Naive thymus-derived CD4-positive, alpha-beta T cell (primary cell): ENCODE measurements around the gene PTPMT1. TPM values are rescaled to one million over a fixed set of nuclear protein-coding genes. Genes with fewer than 3 reads are reported as not detected.
"Not testable (repeated sequence)": the region's sequence is repeated elsewhere in the genome, so short reads cannot be mapped to it uniquely, and the experiment has no call there.

Source experiments
- ATAC-seq: fragments of 150-1000 bp; cut with Tn5 transposase; 2 replicates; pipeline ENCODE4 v1.10.0; 2021; ENCODE audit warnings: mild to moderate bottlenecking, moderate library complexity
- CTCF ChIA-PET: fragments of 350-600 bp; sonication (Branson Sonifier 250); formaldehyde crosslinking; loops from one replicate; lab custom pipeline; 2021; ENCODE audit warnings: antibody characterized with exemption; lab: Charles Lee
- POLR2A ChIA-PET: fragments of 350-600 bp; sonication (Branson Sonifier 250); formaldehyde crosslinking; loops from one replicate; lab custom pipeline; 2021; ENCODE audit warnings: antibody characterized with exemption, inconsistent platforms; lab: Charles Lee
- DNase-seq, 9 donors: peaks; one replicate each; pipeline versions ENCODE4 v3.0.0 to v3.0.0-alpha.2; 2020 to 2022; ENCODE audit warnings: mixed read lengths in 1 of 9
- H3K27ac ChIP-seq: one replicate; pipeline ENCODE4 v1.7.0; 2013; ENCODE audit warnings: mild to moderate bottlenecking, low read depth, low read length, moderate library complexity
- H3K27me3 ChIP-seq, 2 donors: one replicate each; pipeline ENCODE4 v1.7.0; 2013; ENCODE audit warnings: low read length in 2 of 2, mild to moderate bottlenecking in 2 of 2, moderate library complexity in 2 of 2; ENCODE audit not compliant: control insufficient read depth in 2 of 2, insufficient read depth in 2 of 2
- H3K36me3 ChIP-seq, 3 experiments: 1 replicate in 2 of 3; 2 replicates in 1 of 3; pipeline ENCODE4 v1.7.0; 2013; ENCODE audit warnings: low read length in 3 of 3, mild to moderate bottlenecking in 3 of 3, moderate library complexity in 1 of 3; ENCODE audit not compliant: insufficient read depth in 3 of 3, control insufficient read depth in 2 of 3
- H3K4me1 ChIP-seq, 2 donors: one replicate each; pipeline ENCODE4 v1.7.0; 2013; ENCODE audit warnings: low read length in 2 of 2, mild to moderate bottlenecking in 2 of 2, moderate library complexity in 1 of 2; ENCODE audit not compliant: control insufficient read depth in 2 of 2, insufficient read depth in 2 of 2
- H3K4me3 ChIP-seq: 2 replicates; pipeline ENCODE4 v1.7.0; 2013; ENCODE audit warnings: mild to moderate bottlenecking, low read length
- H3K9me3 ChIP-seq, 3 experiments: 1 replicate in 2 of 3; 2 replicates in 1 of 3; pipeline ENCODE4 v1.7.0; 2013; ENCODE audit warnings: low read length in 3 of 3; ENCODE audit not compliant: control insufficient read depth in 2 of 3
- H3K27ac Mint-ChIP-seq, 9 donors: one replicate each; pipeline ENCODE4 v1.8.0; 2020 to 2022; ENCODE audit warnings: mixed read lengths in 9 of 9, mild to moderate bottlenecking in 8 of 9, moderate library complexity in 5 of 9, inconsistent platforms in 2 of 9
- H3K27me3 Mint-ChIP-seq, 5 donors: one replicate each; pipeline ENCODE4 v1.8.0; 2021 to 2022; ENCODE audit warnings: mixed read lengths in 5 of 5, mild to moderate bottlenecking in 1 of 5
- H3K36me3 Mint-ChIP-seq, 5 donors: one replicate each; pipeline ENCODE4 v1.8.0; 2020 to 2022; ENCODE audit warnings: mixed read lengths in 5 of 5, mild to moderate bottlenecking in 3 of 5, inconsistent platforms in 1 of 5
- H3K4me1 Mint-ChIP-seq, 7 donors: one replicate each; pipeline ENCODE4 v1.8.0; 2020 to 2022; ENCODE audit warnings: mixed read lengths in 7 of 7, mild to moderate bottlenecking in 3 of 7, inconsistent platforms in 1 of 7
- H3K4me3 Mint-ChIP-seq, 10 donors: one replicate each; pipeline ENCODE4 v1.8.0; 2020 to 2022; ENCODE audit warnings: mild to moderate bottlenecking in 10 of 10, mixed read lengths in 10 of 10, moderate library complexity in 6 of 10, inconsistent platforms in 2 of 10
- H3K9me3 Mint-ChIP-seq, 11 donors: one replicate each; pipeline ENCODE4 v1.8.0; 2020 to 2022; ENCODE audit warnings: mixed read lengths in 11 of 11, mild to moderate bottlenecking in 4 of 11, inconsistent platforms in 1 of 11, moderate library complexity in 1 of 11
- intact Hi-C, 2 donors: fragments of 100-400 bp; cut with micrococcal nuclease; formaldehyde crosslinking; loops; one replicate each; pipeline ENCODE4 v1.15.1; 2023
- polyA plus RNA-seq, 2 donors: library from polyadenylated mRNA; unstranded; fragments of 300-500 nt; fragmentation: Illumina TruSeq; gene quantifications; one replicate each; pipeline ENCODE4 v1.2.3, GENCODE V29; 2021
- total RNA-seq, 6 experiments: library from RNA in 5 of 6; stranded (reverse) in 5 of 6; gene quantifications; 1 replicate in 5 of 6; 2 replicates in 1 of 6; pipeline ENCODE4 v1.2.3 and lab custom pipeline; 2021 to 2026

Gene PTPMT1
- total and polyA plus RNA-seq, 7 experiments from 2014 or later = 20.5 to 72.9 (median 24.1) TPM

- H3K36me3 Mint-ChIP-seq, H3K9me3 Mint-ChIP-seq, H3K27me3 Mint-ChIP-seq, H3K4me3 ChIP-seq, intact Hi-C loops, H3K9me3 ChIP-seq, ATAC-seq, DNase-seq, H3K27me3 ChIP-seq, CTCF ChIA-PET, H3K27ac ChIP-seq, H3K36me3 ChIP-seq, H3K4me1 ChIP-seq: not testable (repeated sequence)
- POLR2A ChIA-PET = interaction anchor here (0.7 kb wide), 1 partner anchor 288 kb away, joined by 4 read pairs; no protein-coding TSS in a partner anchor
- peak overlapping the region in 1 of 10 donors; percentile 25 for H3K4me3 Mint-ChIP-seq
- H3K27ac Mint-ChIP-seq = peak overlapping the region in 2 of 9 donors; percentile 22 to 25
- H3K4me1 Mint-ChIP-seq = peaks cover 0 to 33% (median 22%) of the 10 kb centered on the region in 7 donors
Measured at GRCh38 chr11:47562393-47562792, 3.0 kb upstream of the PTPMT1 start.

GRCh38 chr11:47564366-47564765 is 1.0 kb upstream of the PTPMT1 start:
- H3K27me3 Mint-ChIP-seq, H3K36me3 Mint-ChIP-seq, H3K9me3 ChIP-seq, H3K9me3 Mint-ChIP-seq, H3K36me3 ChIP-seq, intact Hi-C loops, H3K27me3 ChIP-seq, H3K4me1 ChIP-seq, ATAC-seq, DNase-seq, H3K4me3 ChIP-seq: not testable (repeated sequence)
- ChIA-PET CTCF (interaction anchor here (0.6 to 1.2 kb wide), 2 partner anchors 9 to 10 kb away, joined by 5 read pairs; no protein-coding TSS in a partner anchor), POLR2A (interaction anchor here (1.2 to 5.6 kb wide), 4 partner anchors 9 to 202 kb away, joined by 3 to 67 read pairs (median 22); partner anchors contain the start of genes CELF1, FNBP4, KBTBD4 and NDUFS3)
- Mint-ChIP-seq H3K4me3 (peak overlapping the region; percentile 47 to 85 (median 69)), H3K27ac (peak overlapping the region; percentile 46 to 84 (median 80)), H3K4me1 (peaks cover 0 to 33% (median 24%) of the 10 kb centered on the region in 7 donors)
- peak overlapping the region; percentile 89 for H3K27ac ChIP-seq

GRCh38 chr11:47564933-47565339 is 463 bp upstream of the PTPMT1 start:
- Mint-ChIP-seq H3K4me3 (peak overlapping the region; percentile 75 to 87 (median 83)), H3K27ac (peak overlapping the region; percentile 66 to 94 (median 83)), H3K36me3 (peaks cover 0 to 5% (median 0%) of the 10 kb centered on the region in 5 donors), H3K4me1 (peaks cover 0 to 33% (median 24%) of the 10 kb centered on the region in 7 donors), H3K27me3 (no peaks in the 10 kb centered on the region), H3K9me3 (no peaks in the 10 kb centered on the region)
- H3K27me3 ChIP-seq = no peaks in the 10 kb centered on the region
- peaks cover 0 to 3% (median 3%) of the 10 kb centered on the region in 3 experiments for H3K36me3 ChIP-seq
- peak overlapping the region; percentile 89 for H3K27ac ChIP-seq
- ChIA-PET POLR2A (interaction anchor here (1.2 to 5.6 kb wide), 6 partner anchors 9 to 202 kb away, joined by 3 to 67 read pairs (median 4); partner anchors contain the start of genes CELF1, FNBP4, KBTBD4 and NDUFS3), CTCF (interaction anchor here (0.6 to 1.2 kb wide), 2 partner anchors 9 to 11 kb away, joined by 5 read pairs; no protein-coding TSS in a partner anchor)
- no peaks in the 10 kb centered on the region for H3K9me3 ChIP-seq
- ATAC-seq (peak; percentile 3), DNase-seq (no peak)
- intact Hi-C loops = loop anchor here (1.0 kb wide), 3 partner anchors 12 to 202 kb away; partner anchors contain the start of genes CELF1 (in 2 of the 2), KBTBD4 (in 2 of the 2) and FNBP4 (in 1 of the 2)
- H3K4me1 ChIP-seq = peaks cover 3 to 8% of the 10 kb centered on the region in 2 donors
- H3K4me3 ChIP-seq = peak overlapping the region; percentile 88

DNA sequence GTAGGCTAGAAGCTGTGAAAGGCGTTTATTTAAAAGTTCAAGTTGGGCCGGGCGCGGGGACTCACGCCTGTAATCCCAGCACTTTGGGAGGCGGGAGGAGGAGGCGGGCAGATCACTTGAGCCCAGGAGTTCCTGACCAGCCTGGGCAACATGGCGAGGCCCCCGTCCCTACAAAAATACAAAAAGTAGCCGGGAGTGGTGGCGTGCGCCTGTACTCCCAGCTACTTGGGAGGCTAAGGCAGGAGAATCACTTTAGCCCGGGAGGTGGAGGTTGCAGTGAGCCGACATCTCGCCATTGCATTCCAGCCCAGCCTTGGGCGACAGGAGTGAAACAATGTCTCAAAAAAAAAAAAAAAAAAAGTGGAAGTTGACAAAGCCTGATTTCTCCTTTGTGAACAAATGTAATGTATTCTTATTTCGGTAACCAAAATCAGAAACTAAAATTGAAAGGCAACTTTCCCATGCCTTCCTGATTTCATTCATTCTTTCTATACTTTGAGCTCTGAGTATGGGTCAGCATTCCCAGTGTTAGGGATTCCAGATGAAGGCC is 825 bp downstream of the PTPMT1 start:
- Histone ChIP-seq H3K4me1 (peaks cover 3 to 8% of the 10 kb centered on the region in 2 donors), H3K27ac (peak overlapping the region; percentile 89), H3K36me3 (peaks cover 0 to 16% (median 6%) of the 10 kb centered on the region in 3 experiments), H3K27me3 (no peaks in the 10 kb centered on the region), H3K9me3 (no peaks in the 10 kb centered on the region), H3K4me3 (peak overlapping the region; percentile 88)
- Mint-ChIP-seq H3K4me1 (peaks cover 0 to 35% (median 28%) of the 10 kb centered on the region in 7 donors), H3K36me3 (peaks cover 0 to 6% (median 3%) of the 10 kb centered on the region in 5 donors), H3K9me3 (no peaks in the 10 kb centered on the region), H3K27ac (peak overlapping the region; percentile 60 to 95 (median 83)), H3K4me3 (peak overlapping the region; percentile 81 to 89 (median 86)), H3K27me3 (no peaks in the 10 kb centered on the region)
- peak in 1 of 9 donors; percentile 34 for DNase-seq
- intact Hi-C loops = no loop called here
- CTCF ChIA-PET = interaction anchor here (0.7 kb wide), 1 partner anchor 207 kb away, joined by 6 read pairs; no protein-coding TSS in a partner anchor
- POLR2A ChIA-PET = interaction anchor here (0.5 to 5.6 kb wide), 9 partner anchors 9 to 200 kb away, joined by 3 to 67 read pairs (median 3); partner anchors contain the start of genes AGBL2, CELF1, KBTBD4 and NDUFS3
- ATAC-seq = peak; percentile 10

DNA sequence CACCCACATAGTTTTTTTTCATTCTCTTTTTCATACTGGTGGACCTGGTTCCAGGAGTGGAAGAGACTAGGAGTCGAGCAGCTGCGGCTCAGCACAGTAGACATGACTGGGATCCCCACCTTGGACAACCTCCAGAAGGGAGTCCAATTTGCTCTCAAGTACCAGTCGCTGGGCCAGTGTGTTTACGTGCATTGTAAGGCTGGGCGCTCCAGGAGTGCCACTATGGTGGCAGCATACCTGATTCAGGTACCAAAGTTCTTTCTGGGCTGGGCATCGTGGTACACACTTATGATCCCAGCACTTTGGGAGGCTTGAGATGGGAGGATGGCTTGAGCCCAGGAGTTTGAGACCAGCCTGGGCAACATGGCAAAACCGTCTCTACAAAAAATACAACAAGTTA is 4.2 kb downstream of the PTPMT1 start:
- Histone ChIP-seq H3K36me3 (peaks cover 5 to 50% (median 26%) of the 10 kb centered on the region in 3 experiments), H3K4me3 (no peak overlapping the region), H3K4me1 (peaks cover 3 to 8% of the 10 kb centered on the region in 2 donors), H3K9me3 (no peaks in the 10 kb centered on the region), H3K27ac (no peak overlapping the region), H3K27me3 (no peaks in the 10 kb centered on the region)
- DNase-seq = no peak
- POLR2A ChIA-PET = interaction anchor here (0.8 kb wide), 1 partner anchor 8 kb away, joined by 4 read pairs; the partner anchor contains the start of genes KBTBD4 and NDUFS3
- Mint-ChIP-seq H3K4me1 (peaks cover 0 to 37% (median 30%) of the 10 kb centered on the region in 7 donors), H3K27me3 (no peaks in the 10 kb centered on the region), H3K4me3 (no peak overlapping the region), H3K9me3 (no peaks in the 10 kb centered on the region), H3K27ac (peak overlapping the region in 1 of 9 donors; percentile 67), H3K36me3 (peaks cover 0 to 18% (median 13%) of the 10 kb centered on the region in 5 donors)
- ATAC-seq = no peak
- intact Hi-C loops = loop anchor here in 1 of 2 donors (10.0 kb wide), 1 partner anchor 635 kb away; the partner anchor contains the start of gene CSTPP1
- CTCF ChIA-PET = no interaction called here

GRCh38 chr11:47570651-47571356 is 5.4 kb downstream of the PTPMT1 start:
- Mint-ChIP-seq H3K27me3 (no peaks in the 10 kb centered on the region), H3K36me3 (peaks cover 0 to 23% (median 13%) of the 10 kb centered on the region in 5 donors), H3K9me3 (no peaks in the 10 kb centered on the region), H3K27ac (peak overlapping the region in 7 of 9 donors; percentile 3 to 76 (median 57)), H3K4me3 (no peak overlapping the region), H3K4me1 (peaks cover 0 to 35% (median 26%) of the 10 kb centered on the region in 7 donors)
- ATAC-seq = no peak
- intact Hi-C loops = loop anchor here in 1 of 2 donors (10.0 kb wide), 1 partner anchor 636 kb away; the partner anchor contains the start of gene CSTPP1
- no peaks in the 10 kb centered on the region for H3K27me3 ChIP-seq
- peaks cover 5 to 58% (median 26%) of the 10 kb centered on the region in 3 experiments for H3K36me3 ChIP-seq
- no peak for DNase-seq
- POLR2A ChIA-PET = interaction anchor here (0.6 to 0.9 kb wide), 2 partner anchors 14 to 336 kb away, joined by 4 to 5 read pairs; no protein-coding TSS in a partner anchor
- CTCF ChIA-PET = no interaction called here
- H3K27ac ChIP-seq = no peak overlapping the region
- H3K4me3 ChIP-seq = no peak overlapping the region
- peaks cover 3 to 8% of the 10 kb centered on the region in 2 donors for H3K4me1 ChIP-seq
- no peaks in the 10 kb centered on the region for H3K9me3 ChIP-seq
